GM18499 (cell line): Measurements from ENCODE around the gene LRRC61.

Experiments
- ATAC-seq: cut with Tn5 transposase; IDR thresholded peaks from one replicate; pipeline ENCODE4 v1.9.1; 2021; ENCODE audit warnings: moderate number of reproducible peaks; ENCODE audit not compliant: insufficient read depth, unreplicated experiment

Gene LRRC61

DNA sequence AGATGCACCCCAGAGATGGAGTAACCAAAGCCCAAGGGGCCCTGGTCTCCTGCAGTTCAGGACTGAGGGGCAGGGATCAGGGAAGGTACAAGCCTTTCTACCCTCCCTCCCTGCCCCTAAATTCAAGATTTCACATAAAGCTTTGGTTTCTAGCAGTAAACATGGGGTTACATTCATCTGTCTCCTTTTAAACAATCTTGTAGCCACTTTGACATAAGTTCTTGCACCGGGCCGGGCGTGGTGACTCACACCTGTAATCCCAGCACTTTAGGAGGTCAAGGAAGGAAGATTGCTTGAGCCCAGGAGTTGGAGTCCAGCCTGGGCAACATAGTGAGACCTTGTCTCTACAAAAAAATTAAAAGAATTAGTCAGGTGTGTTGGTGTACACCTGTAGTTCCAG is 4.2 kb downstream of the LRRC61 start:
- ATAC-seq, result no peak

DNA sequence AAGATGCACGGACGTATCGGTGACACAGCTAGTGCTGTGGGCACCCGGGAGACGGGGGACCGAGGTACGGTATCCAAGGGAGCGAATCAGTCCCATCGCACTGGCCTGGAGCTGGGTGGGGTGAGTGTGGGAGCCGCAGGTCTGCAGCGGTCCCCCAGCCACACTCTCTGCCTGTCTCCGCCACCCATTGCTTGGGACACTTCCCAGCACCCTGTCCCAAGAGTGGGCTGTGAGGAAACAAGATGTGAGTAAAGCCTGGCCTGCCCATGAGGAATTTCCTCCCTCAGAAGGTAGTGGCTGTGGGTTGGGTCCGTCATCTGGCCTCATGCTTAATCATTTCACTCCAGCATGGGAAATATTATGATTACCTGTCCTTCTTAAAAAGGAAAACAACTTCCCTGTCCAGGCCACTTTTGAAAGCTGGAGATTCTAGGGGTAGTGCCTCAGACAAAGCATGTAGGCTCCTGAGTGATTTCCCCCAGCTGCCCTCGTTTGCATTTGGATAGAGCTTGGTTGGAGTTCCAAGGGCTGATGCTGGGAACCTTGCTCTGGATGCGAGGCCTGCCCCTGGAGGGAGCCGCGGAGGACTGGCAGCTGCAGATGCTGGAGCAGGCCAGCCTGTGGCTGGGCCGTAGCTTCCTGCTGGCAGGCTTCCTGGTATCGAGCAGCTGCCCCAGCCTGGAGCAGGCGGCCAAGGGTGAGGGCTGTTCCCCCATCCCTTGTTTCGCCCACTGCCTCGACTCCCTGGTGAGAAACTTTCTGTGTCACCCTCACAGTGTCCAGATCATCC is 6.4 kb downstream of the LRRC61 start:
- no peak for ATAC-seq

DNA sequence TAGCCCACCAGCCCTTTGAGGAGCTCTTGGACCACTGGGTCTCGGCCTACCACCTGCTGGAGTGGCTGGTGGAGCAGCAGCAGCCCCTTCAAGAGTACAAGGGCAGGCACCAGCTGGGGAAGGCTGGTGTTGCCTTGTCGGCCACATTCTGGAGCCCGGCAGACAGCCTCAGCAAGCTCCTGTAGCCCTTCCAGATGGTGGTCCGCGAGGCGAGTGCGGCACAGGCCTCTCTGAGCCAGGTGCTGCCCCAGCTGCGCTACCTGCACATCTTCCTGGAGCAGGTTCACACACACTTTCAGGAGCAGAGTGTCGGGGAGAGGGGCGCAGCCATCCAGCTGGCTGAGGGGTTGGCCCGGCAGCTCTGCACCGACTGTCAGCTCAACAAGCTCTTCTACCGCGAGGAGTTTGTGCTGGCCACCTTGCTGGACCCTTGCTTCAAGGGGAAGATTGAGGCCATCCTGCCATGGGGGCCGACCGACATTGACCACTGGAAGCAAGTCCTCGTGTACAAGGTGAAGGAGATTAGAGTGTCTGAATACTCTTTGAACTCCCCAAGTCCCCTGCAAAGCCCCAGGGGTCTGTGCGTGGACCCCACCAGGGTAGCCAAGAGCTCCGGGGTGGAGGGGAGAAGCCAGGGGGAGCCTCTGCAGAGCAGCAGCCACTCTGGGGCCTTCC is 7.2 kb downstream of the LRRC61 start:
- ATAC-seq, result no peak

DNA sequence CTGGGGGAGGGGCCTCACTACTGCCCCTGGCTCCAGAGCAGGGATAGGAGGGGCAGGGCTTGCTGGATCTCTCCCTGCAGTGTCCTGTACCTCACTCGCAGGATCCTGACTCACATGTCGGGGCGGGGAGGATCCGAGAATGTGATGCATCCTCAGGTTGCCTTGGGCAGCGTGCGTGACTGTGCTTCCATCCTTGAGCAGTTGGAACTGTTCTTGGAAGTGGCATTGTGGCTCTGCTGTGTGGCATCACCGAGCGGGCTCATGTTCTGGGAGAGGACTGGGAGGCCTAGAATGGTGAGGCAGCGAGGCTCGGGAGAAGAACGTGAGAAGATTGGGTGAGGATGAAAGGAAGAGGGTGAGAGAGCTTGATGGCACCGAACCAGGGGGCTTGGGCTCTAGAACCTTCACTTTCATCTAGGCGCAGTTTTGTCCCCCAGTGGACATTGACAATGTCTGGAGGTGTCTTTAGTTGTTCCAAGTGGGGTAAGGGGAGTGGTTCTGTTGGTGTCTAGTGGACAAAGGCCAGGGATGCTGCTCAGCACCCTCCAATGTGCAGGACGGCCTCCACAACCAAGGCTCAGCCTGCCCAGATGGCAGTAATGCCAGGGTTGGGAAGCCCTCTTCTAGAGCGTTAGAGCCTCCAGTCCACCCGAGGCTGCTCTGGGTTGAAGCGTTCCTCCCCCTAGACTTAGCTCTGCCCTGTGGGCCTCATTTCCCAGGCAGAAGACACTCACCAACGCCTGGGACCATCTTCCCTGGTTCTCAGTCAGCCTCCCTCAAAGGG is 9.9 kb downstream of the LRRC61 start:
- no peak for ATAC-seq

DNA sequence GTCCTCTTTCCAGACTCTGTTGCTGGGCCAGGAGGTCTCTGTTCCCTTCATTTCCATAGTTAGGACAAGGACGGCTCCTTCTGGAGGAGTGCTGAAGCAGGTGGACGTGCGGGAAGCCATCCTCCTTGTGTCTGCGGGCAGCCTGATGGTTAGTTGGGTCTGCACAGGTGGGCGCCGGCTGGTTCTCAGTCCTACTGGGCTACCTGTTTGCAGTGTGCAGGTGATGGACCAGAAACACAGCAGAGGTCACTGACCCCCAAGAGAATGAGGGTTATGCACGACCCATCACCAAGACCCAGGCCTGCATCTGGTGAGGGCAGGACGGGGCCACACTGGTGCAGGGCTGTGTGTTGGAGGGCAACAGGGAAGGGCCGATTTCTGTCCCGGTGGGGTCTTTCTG is 10.5 kb downstream of the LRRC61 start:
- no peak for ATAC-seq

DNA sequence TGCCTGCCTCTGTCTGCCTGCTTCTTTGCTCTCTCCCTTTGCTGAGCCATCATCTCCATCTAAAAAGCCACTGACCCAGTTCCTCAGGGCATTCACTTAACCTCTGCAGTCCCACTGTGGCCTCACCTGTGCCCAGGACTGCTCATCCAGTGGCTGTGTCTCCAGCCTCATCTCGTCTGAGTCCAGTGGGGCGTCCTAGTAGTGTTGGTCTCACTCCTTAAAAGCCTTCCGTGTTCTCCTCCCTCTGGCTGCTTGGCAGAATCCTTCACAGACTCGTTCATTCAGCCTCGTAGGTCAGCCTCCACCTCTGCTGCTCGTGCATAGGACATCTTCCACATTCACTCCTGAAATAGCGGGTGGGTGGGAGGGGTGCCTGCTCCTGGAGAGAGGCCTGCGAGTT is 11.0 kb downstream of the LRRC61 start:
- no peak for ATAC-seq

DNA sequence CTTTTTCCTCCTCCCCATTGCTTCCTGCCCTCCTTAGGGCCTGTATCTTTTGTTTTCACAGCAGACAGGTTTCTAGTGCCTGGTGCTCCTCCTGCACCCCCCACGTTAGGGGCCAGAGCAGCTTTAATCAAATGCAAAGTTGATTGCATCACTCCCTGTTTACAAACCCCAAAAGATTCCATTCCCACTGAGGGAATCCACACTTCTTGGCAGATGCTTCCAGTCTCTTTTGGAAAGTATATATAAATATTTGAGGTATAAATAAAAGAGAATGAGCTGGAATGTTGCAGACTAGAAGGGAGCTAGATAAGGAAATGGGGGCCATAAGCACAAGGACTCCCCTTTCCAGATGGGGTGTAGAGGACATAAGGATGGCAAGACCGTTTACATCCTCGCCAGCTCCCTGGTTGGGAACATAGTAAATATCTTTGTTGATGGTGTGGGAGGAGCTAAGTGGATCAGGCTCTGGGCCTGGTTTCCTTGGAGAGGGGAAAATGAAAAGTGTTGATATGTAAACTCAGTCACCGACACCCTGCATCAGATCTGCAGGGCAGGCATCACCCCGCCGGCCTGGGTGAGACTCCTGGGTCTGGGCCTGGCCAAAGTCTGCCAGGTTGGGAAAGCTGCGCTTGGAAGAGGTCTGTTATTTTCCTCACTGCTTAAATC is 12.1 kb downstream of the LRRC61 start:
- ATAC-seq, result no peak

DNA sequence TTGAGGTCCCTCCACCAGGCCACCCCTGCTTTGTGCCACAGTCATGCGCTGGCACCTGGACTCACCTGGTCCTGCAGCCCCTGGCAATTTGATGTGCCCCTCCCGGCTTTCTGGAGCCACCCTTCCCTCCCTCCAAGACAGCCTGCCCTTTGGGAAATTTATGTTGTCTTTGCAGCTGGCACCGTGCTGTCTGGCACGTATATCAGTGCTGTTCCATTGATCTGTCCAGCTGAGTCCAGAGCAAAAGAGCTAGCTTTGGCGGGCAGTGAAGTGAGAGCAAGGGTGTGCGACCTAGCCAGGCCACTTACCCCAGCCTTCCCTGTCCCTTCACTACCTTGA is 12.6 kb downstream of the LRRC61 start:
- ATAC-seq, result no peak

DNA sequence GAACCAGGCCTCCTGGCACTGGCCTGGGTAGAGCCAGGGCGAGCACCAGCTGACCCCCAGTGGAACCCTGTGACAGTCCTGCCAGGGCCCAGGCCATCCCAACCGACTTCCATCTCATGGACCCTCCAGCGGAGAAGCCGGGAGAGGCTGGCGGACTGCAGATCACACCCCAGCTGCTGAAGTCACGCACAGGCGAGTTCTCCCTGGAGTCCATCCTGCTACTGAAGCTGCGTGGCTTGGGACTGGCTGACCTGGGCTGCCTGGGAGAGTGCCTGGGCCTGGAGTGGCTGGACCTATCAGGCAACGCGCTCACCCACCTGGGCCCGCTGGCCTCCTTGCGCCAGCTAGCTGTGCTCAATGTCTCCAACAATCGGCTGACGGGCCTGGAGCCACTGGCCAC is 13.6 kb downstream of the LRRC61 start:
- no peak for ATAC-seq

DNA sequence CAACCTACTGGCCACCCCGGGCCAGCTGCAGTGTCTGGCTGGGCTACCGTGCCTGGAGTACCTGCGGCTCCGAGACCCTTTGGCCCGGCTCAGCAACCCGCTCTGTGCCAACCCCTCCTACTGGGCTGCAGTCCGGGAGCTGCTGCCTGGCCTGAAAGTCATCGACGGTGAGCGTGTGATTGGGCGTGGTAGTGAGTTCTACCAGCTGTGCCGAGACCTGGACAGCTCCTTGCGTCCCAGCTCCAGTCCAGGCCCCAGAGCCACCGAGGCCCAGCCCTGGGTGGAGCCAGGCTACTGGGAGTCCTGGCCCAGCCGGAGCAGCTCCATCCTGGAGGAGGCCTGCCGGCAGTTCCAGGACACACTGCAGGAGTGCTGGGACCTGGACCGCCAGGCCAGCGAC is 14.0 kb downstream of the LRRC61 start:
- ATAC-seq, result no peak

DNA sequence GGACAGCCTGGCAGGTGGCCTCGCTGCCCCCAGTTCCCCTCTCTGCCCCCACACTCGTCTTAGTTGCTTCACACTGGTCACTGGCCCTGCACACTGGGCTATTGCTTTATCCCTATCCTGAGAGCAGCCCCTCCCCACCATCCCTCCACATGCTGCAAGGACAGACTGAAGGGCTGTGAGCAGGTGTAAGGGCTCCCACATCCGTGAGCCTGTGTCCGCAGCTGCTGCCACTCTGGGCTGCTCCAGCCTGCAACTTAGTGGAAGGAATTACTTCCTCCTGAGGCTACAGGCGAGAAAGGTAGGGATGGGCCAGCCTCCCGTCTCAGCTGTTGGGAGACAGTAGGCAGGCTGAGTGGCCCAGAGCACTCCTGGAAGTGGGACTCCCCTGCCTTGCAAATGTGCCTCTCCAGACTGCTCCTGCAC is 14.5 kb downstream of the LRRC61 start:
- no peak for ATAC-seq

DNA sequence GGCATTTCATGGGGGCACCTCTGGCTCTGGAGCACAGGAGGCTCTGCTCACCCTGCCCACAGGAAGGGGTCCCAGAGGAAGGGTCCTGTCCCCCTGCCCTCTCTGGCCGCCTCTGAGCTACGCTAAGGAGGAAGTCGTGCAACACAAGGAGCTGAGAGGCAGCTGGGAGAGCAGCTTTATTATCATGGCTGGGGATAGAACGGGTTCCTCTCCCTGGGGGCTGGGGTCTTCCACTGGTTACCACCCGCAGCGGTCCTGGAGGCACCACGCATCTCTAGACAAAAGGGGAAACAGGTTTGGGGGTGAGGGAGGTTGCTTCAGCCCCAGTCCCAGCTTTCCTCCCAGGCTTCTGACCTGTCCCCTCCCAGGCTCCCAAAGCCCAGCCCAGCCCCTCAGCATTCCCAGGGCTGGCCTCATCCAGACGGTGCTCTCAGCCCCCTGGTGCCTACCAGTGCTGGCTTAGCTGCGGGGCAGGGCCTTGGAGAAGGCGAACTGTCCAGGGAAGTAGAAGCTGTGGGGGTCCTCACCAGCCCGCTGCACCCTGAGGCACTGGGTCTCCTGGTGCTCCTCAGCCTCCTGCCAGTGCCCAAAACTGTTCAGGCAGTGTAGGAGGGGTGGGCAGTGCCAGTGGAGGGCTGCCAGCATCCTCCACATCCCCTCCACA is 15.1 kb downstream of the LRRC61 start:
- ATAC-seq, result no peak

DNA sequence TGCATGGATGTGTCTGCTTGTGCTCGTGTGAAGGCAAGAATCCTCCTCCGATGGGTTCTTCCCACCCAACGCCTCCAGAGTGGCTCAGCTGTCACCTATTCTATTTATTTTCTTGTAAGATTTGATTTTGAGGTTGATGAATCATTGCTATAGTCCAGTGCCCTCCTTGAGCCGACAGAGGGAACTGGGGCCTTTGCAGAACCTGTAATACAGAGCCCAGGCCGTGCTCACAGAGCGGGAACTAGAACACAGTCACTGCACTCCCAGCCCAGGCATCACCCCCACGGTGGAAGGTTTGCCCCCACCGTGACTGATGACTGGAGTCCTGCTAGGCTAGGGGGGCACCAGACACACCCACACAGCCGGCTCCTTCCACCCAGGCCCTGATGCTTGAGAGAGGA is 16.3 kb downstream of the LRRC61 start:
- ATAC-seq, result no peak

DNA sequence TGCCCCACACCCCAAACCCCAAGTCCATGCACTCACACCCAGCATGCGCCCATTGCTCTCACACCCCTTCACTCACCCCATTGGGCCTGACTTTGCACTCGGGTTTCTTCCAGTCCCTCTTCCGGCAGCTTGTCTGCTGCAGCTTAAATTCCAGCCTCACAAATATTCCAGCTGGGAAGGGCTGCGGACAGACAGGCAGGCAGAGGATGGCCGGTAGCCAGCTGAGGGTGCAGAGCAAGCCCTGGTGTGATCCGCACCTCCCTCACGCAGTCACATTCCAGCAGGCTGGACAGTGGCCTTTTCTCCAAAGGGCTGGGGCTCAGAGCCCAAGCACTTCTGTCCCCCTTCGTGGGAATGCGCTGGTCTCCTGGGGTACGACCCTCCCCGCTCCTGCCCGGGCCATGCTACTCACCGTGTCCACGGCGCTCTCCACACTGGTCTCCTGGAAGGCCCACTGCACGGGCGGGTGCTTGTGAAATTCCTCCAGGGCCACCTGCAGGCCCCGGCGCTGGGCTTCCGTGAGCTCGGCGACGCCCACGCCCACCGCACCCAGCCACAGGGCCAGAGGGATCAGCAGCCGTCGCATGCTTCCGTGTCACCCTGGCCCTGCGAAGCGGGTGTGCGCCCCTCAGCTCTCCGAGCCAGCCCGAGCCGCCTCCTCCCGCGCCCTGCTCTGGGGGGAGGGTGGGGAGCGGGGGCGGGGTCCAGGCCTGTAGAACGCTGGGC is 17.0 kb downstream of the LRRC61 start:
- no peak for ATAC-seq

DNA sequence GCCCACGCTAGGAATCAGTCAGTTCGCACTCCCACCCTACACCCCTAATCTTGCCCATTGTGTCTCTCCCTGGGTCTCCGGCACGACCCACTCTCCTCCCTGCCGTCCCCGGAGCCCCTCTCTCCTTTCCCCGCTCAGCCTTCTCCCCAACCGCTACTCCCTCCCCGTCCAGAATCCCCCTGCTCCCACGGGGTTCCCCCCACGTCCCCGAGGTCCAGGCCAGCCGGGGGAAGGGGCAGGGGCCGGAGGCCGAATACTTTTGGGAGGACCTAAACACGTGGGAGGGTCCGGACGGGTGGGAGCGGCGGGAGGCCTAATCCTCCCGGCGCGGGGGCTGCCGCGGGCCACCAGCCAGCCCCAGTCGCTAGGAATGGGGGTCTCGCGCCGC is 17.7 kb downstream of the LRRC61 start:
- ATAC-seq, result no peak

DNA sequence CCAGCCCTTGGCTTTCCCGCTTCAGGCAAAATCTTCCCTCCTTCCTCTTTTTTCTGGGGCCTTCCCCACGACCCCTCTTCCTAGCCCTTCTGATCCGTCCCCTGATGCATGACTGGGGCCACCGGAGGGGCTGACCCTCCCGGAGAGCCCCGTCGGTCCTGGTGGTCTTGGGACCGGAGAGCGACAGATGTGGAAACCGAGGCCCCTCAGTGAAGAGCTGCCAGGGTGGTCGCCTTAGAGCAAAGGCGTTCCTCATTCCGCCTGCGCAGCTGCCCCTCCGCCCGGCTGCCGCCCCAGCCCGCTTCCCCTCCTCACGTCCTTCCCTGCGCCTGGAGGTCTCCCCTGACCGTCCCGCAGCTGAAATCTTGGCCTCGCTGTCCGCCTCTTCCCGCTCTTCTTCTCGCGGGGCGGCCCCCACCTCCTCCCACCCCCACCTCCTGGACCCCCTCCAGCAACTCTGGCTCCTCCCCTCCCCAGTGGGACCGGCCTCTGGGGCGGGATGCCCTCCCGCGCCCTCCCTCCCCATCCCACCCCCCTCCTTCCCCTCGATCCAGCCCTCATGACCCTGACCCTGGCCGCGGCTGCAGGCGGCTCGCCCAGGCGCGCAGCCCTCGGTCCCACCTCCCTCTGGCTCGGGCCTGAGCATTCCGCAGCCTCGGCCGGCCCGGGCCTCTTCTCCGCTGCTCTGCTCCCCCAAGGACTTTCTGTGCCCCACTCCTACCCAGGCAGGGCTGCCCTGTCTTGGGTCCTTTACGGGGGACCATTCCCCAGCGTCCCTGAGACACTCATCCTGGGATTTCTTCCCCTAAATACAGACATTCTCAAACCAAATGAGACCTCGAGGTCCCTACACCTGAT is 18.3 kb downstream of the LRRC61 start, which contains the start of gene RARRES2:
Gene RARRES2, minus strand, starts transcription at position 367 of the 858 bp plus-strand sequence. CDS start 1,020 bp downstream, outside the sequence.
- no peak for ATAC-seq

DNA sequence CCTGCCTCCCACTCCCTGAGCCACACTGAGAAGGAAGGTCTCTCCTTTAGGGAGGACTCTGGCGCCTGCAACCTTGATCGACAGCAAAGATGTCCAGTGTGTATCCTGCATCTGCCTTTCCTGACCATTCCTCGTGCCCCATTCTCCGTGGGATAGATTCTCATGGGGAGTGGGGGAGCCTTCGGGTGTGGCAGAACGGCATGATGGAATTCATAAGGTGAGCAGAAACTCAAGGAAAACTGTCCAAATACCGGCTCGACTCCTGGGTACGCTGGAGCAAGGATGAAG is 18.9 kb downstream of the LRRC61 start:
- no peak for ATAC-seq

DNA sequence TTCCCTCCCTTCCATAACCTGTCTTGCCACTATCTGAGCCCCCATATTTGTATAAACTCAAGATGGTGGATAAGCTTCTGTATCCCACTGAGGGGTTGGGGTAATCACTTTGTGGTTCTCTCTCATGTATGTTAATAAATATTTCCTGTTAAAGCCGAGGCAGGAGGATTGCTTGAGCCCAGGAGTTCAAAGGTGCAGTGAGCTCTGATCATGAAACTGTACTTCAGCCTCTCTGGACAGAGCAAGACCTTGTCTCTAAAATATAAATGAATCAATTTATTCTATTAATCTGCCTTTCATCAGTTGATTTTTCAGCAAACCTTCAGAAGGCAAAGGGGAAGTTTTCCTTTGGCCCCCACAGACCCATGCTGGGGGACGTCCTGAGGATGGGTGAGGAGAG is 20.1 kb downstream of the LRRC61 start:
- ATAC-seq, result no peak

DNA sequence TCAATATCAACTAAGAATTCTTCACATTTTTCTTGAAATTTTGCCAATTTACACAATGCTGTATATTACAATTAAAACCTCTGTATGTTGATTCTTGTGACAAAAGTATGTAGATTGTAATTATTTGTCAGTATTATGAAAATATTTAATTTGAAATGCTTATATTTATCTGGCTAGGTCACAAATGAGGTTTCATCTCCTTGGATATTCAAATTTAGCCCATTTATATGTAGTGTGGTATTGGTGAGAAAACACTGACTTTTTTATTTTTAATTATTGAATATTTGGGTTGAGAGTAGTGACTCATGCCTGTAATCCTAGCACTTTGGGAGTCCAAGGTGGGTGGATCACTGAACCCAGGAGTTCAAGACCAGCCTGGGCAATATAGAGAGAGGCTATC is 21.1 kb downstream of the LRRC61 start:
- ATAC-seq, result no peak
